Osteocyte (in vitro differentiated cells): ENCODE data around the gene MCL1. TPM values are rescaled to one million over a fixed set of nuclear protein-coding genes. Genes with fewer than 3 reads are reported as not detected.
"Not testable (repeated sequence)": the region's sequence is repeated elsewhere in the genome, so short reads cannot be mapped to it uniquely, and the experiment has no call there.

ENCODE experiments used
- DNase-seq: peaks from one replicate; pipeline ENCODE4 v3.0.0; 2021; ENCODE audit warnings: mixed read lengths; ENCODE audit not compliant: unreplicated experiment; ENCODE audit errors: extremely low spot score
- H3K27ac Mint-ChIP-seq: one replicate; pipeline ENCODE4 v1.8.0; 2021; ENCODE audit warnings: mild to moderate bottlenecking, mixed read lengths; ENCODE audit not compliant: unreplicated experiment
- H3K27me3 Mint-ChIP-seq: one replicate; pipeline ENCODE4 v1.8.0; 2021; ENCODE audit warnings: mixed read lengths; ENCODE audit not compliant: unreplicated experiment
- H3K36me3 Mint-ChIP-seq: one replicate; pipeline ENCODE4 v1.8.0; 2021; ENCODE audit warnings: mixed read lengths; ENCODE audit not compliant: unreplicated experiment
- H3K4me1 Mint-ChIP-seq: one replicate; pipeline ENCODE4 v1.8.0; 2021; ENCODE audit warnings: mixed read lengths; ENCODE audit not compliant: unreplicated experiment
- H3K4me3 Mint-ChIP-seq: one replicate; pipeline ENCODE4 v1.8.0; 2021; ENCODE audit warnings: mild to moderate bottlenecking, moderate library complexity, mixed read lengths; ENCODE audit not compliant: unreplicated experiment
- H3K9me3 Mint-ChIP-seq: one replicate; pipeline ENCODE4 v1.8.0; 2021; ENCODE audit warnings: mixed read lengths; ENCODE audit not compliant: unreplicated experiment
- CTCF ChIP-seq: fragments of 200-600 bp; sonication (generic); IDR thresholded peaks from 2 replicates; pipeline ENCODE4 v1.5.0; 2021; ENCODE audit warnings: antibody characterized with exemption, mild to moderate bottlenecking, moderate library complexity
- total RNA-seq: library from RNA; stranded (reverse); gene quantifications from 2 replicates; pipeline ENCODE4 v1.2.1, GENCODE V29; 2021

The MCL1 gene
- total RNA-seq, 1 donor from 2014 or later = 296 TPM

GRCh38 chr1:150606463-150607142 lies 27.2 kb upstream of the MCL1 start:
- no peak for DNase-seq
- Mint-ChIP-seq H3K4me3 (no peak overlapping the region), H3K27ac (peak overlapping the region; percentile 72), H3K9me3 (no peaks in the 10 kb centered on the region), H3K36me3 (peaks cover 2% of the 10 kb centered on the region), H3K27me3 (no peaks in the 10 kb centered on the region), H3K4me1 (peaks cover 26% of the 10 kb centered on the region)
- no peak for TF ChIP-seq CTCF

- H3K4me3 Mint-ChIP-seq, DNase-seq, H3K9me3 Mint-ChIP-seq, H3K36me3 Mint-ChIP-seq, H3K27me3 Mint-ChIP-seq: not testable (repeated sequence)
- Mint-ChIP-seq H3K4me1 (peaks cover 20% of the 10 kb centered on the region), H3K27ac (peak overlapping the region; percentile 99)
These were observed 26.0 kb upstream of the MCL1 start for GRCh38 chr1:150605451-150605731.

- no peak for DNase-seq
- no peak overlapping the region for H3K4me3 Mint-ChIP-seq
- peak overlapping the region; percentile 99 for H3K27ac Mint-ChIP-seq
- H3K9me3 Mint-ChIP-seq = no peaks in the 10 kb centered on the region
- no peak for TF ChIP-seq CTCF
- peaks cover 7% of the 10 kb centered on the region for H3K36me3 Mint-ChIP-seq
- H3K4me1 Mint-ChIP-seq = peaks cover 13% of the 10 kb centered on the region
- no peaks in the 10 kb centered on the region for H3K27me3 Mint-ChIP-seq
These were observed 24.8 kb upstream of the MCL1 start for GRCh38 chr1:150604226-150604588.

- no peaks in the 10 kb centered on the region for H3K27me3 Mint-ChIP-seq
- H3K4me1 Mint-ChIP-seq = peaks cover 13% of the 10 kb centered on the region
- no peaks in the 10 kb centered on the region for H3K9me3 Mint-ChIP-seq
- H3K36me3 Mint-ChIP-seq = peaks cover 7% of the 10 kb centered on the region
- TF ChIP-seq CTCF = no peak
- H3K4me3 Mint-ChIP-seq = no peak overlapping the region
- DNase-seq = no peak
- peak overlapping the region; percentile 99 for H3K27ac Mint-ChIP-seq
These were observed 24.3 kb upstream of the MCL1 start for GRCh38 chr1:150603711-150604110.

- not testable (repeated sequence) for DNase-seq, H3K27me3 Mint-ChIP-seq, H3K9me3 Mint-ChIP-seq, H3K36me3 Mint-ChIP-seq, H3K27ac Mint-ChIP-seq, H3K4me3 Mint-ChIP-seq
- H3K4me1 Mint-ChIP-seq = peaks cover 13% of the 10 kb centered on the region
These were observed 23.0 kb upstream of the MCL1 start for GRCh38 chr1:150602372-150602771.

- Mint-ChIP-seq H3K36me3 (peaks cover 7% of the 10 kb centered on the region), H3K27me3 (no peaks in the 10 kb centered on the region), H3K4me1 (peaks cover 13% of the 10 kb centered on the region), H3K4me3 (no peak overlapping the region), H3K27ac (no peak overlapping the region), H3K9me3 (no peaks in the 10 kb centered on the region)
- DNase-seq = no peak
- TF ChIP-seq CTCF = no peak
These were observed 22.1 kb upstream of the MCL1 start for GRCh38 chr1:150601540-150601939.

- DNase-seq, H3K36me3 Mint-ChIP-seq, H3K27me3 Mint-ChIP-seq, H3K27ac Mint-ChIP-seq, H3K9me3 Mint-ChIP-seq, H3K4me3 Mint-ChIP-seq, H3K4me1 Mint-ChIP-seq: not testable (repeated sequence)
These were observed 18.9 kb upstream of the MCL1 start for GRCh38 chr1:150598346-150598745.
